Colonic mucosa (tissue), 4 donors: ENCODE data around the gene THAP10. TPM values are rescaled to one million over a fixed set of nuclear protein-coding genes. Genes with fewer than 3 reads are reported as not detected.

Experiments used
- DNase-seq: peaks from one replicate; pipeline ENCODE4 v3.0.0-alpha.2; 2020
- H3K27ac ChIP-seq: fragments of 200-600 bp; one replicate; pipeline ENCODE4 v1.8.0; 2021
- H3K27me3 ChIP-seq: fragments of 200-600 bp; one replicate; pipeline ENCODE4 v1.8.0; 2021
- H3K36me3 ChIP-seq: fragments of 200-600 bp; one replicate; pipeline ENCODE4 v1.8.0; 2021
- H3K4me1 ChIP-seq: fragments of 200-600 bp; one replicate; pipeline ENCODE4 v1.8.0; 2021; ENCODE audit warnings: mild to moderate bottlenecking
- H3K4me3 ChIP-seq: fragments of 200-600 bp; one replicate; pipeline ENCODE4 v1.8.0; 2021
- H3K9ac ChIP-seq, 2 donors: one replicate each; pipeline ENCODE4 v1.7.0; 2013; ENCODE audit warnings: control low read depth in 2 of 2, low read depth in 2 of 2, low read length in 2 of 2
- H3K9me3 ChIP-seq: fragments of 200-600 bp; one replicate; pipeline ENCODE4 v1.8.0; 2021
- CTCF ChIP-seq: fragments of 200-600 bp; IDR thresholded peaks from one replicate; pipeline ENCODE4 v1.8.0; 2022; ENCODE audit warnings: antibody characterized with exemption, mild to moderate bottlenecking
- intact Hi-C: fragments of 100-400 bp; cut with DNase I; formaldehyde crosslinking; loops from one replicate; pipeline ENCODE4 v1.14.1; 2022
- total RNA-seq, 2 donors: library from RNA; stranded (reverse); fragmentation: NEBNext Ultra II Directional in 1 of 2; extraction: Animal tissue kit (Norgen Biotek cat#: 25700) in 1 of 2; gene quantifications; one replicate each; pipeline ENCODE4 v1.2.1, GENCODE V29; 2021
- donor health status: healthy.
- donor health status: DM: no; HTN: no; CAD: no.
- donor health status: DM: no; HTN: no; CAD: no.

The THAP10 gene
- total RNA-seq, 2 donors from 2014 or later: 2.3 to 5.0 TPM

- Histone ChIP-seq H3K27me3 (peaks cover 8% of the 10 kb centered on the region), H3K27ac (no peak overlapping the region), H3K9me3 (no peaks in the 10 kb centered on the region), H3K4me1 (no peaks in the 10 kb centered on the region), H3K4me3 (no peak overlapping the region), H3K36me3 (no peaks in the 10 kb centered on the region), H3K9ac (no peak overlapping the region)
- TF ChIP-seq CTCF: no peak
- no peak for DNase-seq
- intact Hi-C loops: no loop called here
These were observed 35.9 kb downstream of the THAP10 start for GRCh38 chr15:70856177-70856883.

- Histone ChIP-seq H3K9ac (no peak overlapping the region), H3K4me1 (no peaks in the 10 kb centered on the region), H3K27me3 (peaks cover 8% of the 10 kb centered on the region), H3K27ac (no peak overlapping the region), H3K9me3 (no peaks in the 10 kb centered on the region), H3K36me3 (no peaks in the 10 kb centered on the region), H3K4me3 (no peak overlapping the region)
- no peak for TF ChIP-seq CTCF
- DNase-seq: no peak
- intact Hi-C loops: no loop called here
These were observed 36.5 kb downstream of the THAP10 start for GRCh38 chr15:70855764-70856163.

- DNase-seq: no peak
- H3K9me3 ChIP-seq: no peaks in the 10 kb centered on the region
- H3K4me1 ChIP-seq: no peaks in the 10 kb centered on the region
- no peak overlapping the region for H3K4me3 ChIP-seq
- TF ChIP-seq CTCF: no peak
- H3K27me3 ChIP-seq: peaks cover 8% of the 10 kb centered on the region
- no peak overlapping the region for H3K27ac ChIP-seq
- no peaks in the 10 kb centered on the region for H3K36me3 ChIP-seq
- peak overlapping the region in 1 of 2 donors; percentile 59 for H3K9ac ChIP-seq
- intact Hi-C loops: no loop called here
These were observed 37.6 kb downstream of the THAP10 start for GRCh38 chr15:70854666-70854976.

GRCh38 chr15:70853973-70854665, 38.1 kb downstream of the THAP10 start, which contains the start of gene LARP6:
TSS of gene LARP6 (minus strand) at chr15:70854157. CDS start at chr15:70854088, 69 bp downstream.
- peaks cover 8% of the 10 kb centered on the region for H3K27me3 ChIP-seq
- intact Hi-C loops: no loop called here
- H3K36me3 ChIP-seq: no peaks in the 10 kb centered on the region
- H3K27ac ChIP-seq: no peak within 1 kb of the TSS
- DNase-seq: no peak
- H3K9me3 ChIP-seq: no peaks in the 10 kb centered on the region
- peak within 1 kb of the TSS; percentile 52 for H3K4me3 ChIP-seq
- peak within 1 kb of the TSS; percentile 59 to 71 for H3K9ac ChIP-seq
- TF ChIP-seq CTCF: no peak
- H3K4me1 ChIP-seq: no peaks in the 10 kb centered on the region

DNA sequence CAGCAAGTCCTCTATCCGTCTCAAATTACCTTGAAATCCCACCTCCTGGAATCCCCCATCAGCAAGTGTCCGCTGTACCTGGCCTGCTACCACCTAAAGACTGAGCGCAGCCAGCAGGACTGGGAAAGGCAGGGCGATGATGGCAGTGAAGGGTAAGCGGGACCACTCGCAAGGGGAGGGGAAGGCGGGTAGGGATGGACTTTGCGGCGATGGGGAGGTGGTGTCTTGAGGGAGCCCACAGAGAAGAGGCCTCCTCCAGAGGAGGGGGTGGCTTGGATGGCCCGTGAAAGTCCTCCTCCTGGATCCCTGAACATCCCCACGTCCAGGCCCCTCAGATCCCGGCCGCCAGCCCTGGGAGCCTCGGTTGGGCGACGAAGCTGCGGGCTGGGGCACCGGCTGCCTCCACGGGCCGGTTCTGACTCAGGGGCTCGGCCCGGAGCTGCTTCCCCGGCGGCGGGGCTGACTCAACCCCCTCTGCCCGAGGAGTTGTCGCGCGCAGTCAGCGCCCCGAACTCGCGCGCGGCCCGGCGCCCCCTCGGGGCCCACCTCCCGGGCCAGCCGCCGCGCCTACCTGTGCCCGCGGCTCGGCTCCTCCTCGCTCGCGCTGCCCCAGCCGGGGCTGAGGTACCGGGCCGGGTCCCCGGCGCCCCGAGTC, 38.8 kb downstream of the THAP10 start:
- Histone ChIP-seq H3K27me3 (peaks cover 8% of the 10 kb centered on the region), H3K4me3 (peak overlapping the region; percentile 52), H3K9me3 (no peaks in the 10 kb centered on the region), H3K4me1 (no peaks in the 10 kb centered on the region), H3K27ac (no peak overlapping the region), H3K36me3 (no peaks in the 10 kb centered on the region), H3K9ac (peak overlapping the region in 1 of 2 donors; percentile 66)
- intact Hi-C loops: no loop called here
- TF ChIP-seq CTCF: no peak
- no peak for DNase-seq
